HEK293T (cell line): Measurements from ENCODE around the gene SIM1.

ENCODE experiments used
- CTCF ChIA-PET: fragments of 350-600 bp; formaldehyde crosslinking; extraction: SDS; loops from one replicate; lab custom pipeline; 2021; ENCODE audit warnings: antibody characterized with exemption, inconsistent platforms; lab: Yijun Ruan, JAX
- POLR2A ChIA-PET: fragments of 350-600 bp; formaldehyde crosslinking; extraction: SDS; loops from one replicate; lab custom pipeline; 2020; ENCODE audit warnings: antibody characterized with exemption, inconsistent platforms; lab: Yijun Ruan, JAX
- DNase-seq: peaks from one replicate; pipeline ENCODE4 v3.0.0; 2012; ENCODE audit warnings: mixed read lengths; ENCODE audit errors: extremely low spot score
- ARNT ChIP-seq: fragments of 450-650 bp; IDR thresholded peaks from 2 replicates; pipeline ENCODE4 v1.6.1; 2017; ENCODE audit warnings: mild to moderate bottlenecking
- BHLHE40 ChIP-seq: fragments of 450-650 bp; IDR thresholded peaks from 2 replicates; pipeline ENCODE4 v1.6.1; 2016; ENCODE audit warnings: mild to moderate bottlenecking, moderate library complexity, borderline replicate concordance
- CTBP1 ChIP-seq: fragments of 450-650 bp; IDR thresholded peaks from 2 replicates; pipeline ENCODE4 v1.6.1; 2016; ENCODE audit warnings: borderline replicate concordance
- ELF4 ChIP-seq: fragments of 450-650 bp; IDR thresholded peaks from 2 replicates; pipeline ENCODE4 v1.6.1; 2017; ENCODE audit warnings: antibody characterized with exemption
- FOXA1 ChIP-seq: fragments of 450-650 bp; IDR thresholded peaks from 2 replicates; pipeline ENCODE4 v1.6.1; 2016; ENCODE audit warnings: mild to moderate bottlenecking
- FOXK2 ChIP-seq: fragments of 450-650 bp; IDR thresholded peaks from 2 replicates; pipeline ENCODE4 v1.6.1; 2016; ENCODE audit warnings: mild to moderate bottlenecking
- FOXM1 ChIP-seq: fragments of 450-650 bp; IDR thresholded peaks from 2 replicates; pipeline ENCODE4 v1.6.1; 2017; ENCODE audit warnings: mild to moderate bottlenecking, borderline replicate concordance
- HDGF ChIP-seq: fragments of 450-650 bp; IDR thresholded peaks from 2 replicates; pipeline ENCODE4 v1.6.1; 2017; ENCODE audit warnings: antibody characterized with exemption, borderline replicate concordance
- L3MBTL2 ChIP-seq: fragments of 450-650 bp; conservative IDR thresholded peaks from 2 replicates; pipeline ENCODE4 v1.6.1; 2016; ENCODE audit warnings: mild to moderate bottlenecking
- LEF1 ChIP-seq: fragments of 450-650 bp; IDR thresholded peaks from 2 replicates; pipeline ENCODE4 v1.6.1; 2017; ENCODE audit warnings: mild to moderate bottlenecking, borderline replicate concordance
- NFRKB ChIP-seq: fragments of 450-650 bp; IDR thresholded peaks from 2 replicates; pipeline ENCODE4 v1.6.1; 2016; ENCODE audit warnings: mild to moderate bottlenecking, moderate library complexity
- SP1 ChIP-seq: fragments of 450-650 bp; IDR thresholded peaks from 2 replicates; pipeline ENCODE4 v1.6.1; 2017
- SUZ12 ChIP-seq: fragments of 450-650 bp; IDR thresholded peaks from 2 replicates; pipeline ENCODE4 v1.6.1; 2016; ENCODE audit warnings: mild to moderate bottlenecking
- TARDBP ChIP-seq: fragments of 450-650 bp; IDR thresholded peaks from 2 replicates; pipeline ENCODE4 v1.6.1; 2016
- ZNF384 ChIP-seq: fragments of 450-650 bp; IDR thresholded peaks from 2 replicates; pipeline ENCODE4 v1.6.1; 2016
- TF ChIP-seq, protein P1 (sequence below): fragments of 450-650 bp; IDR thresholded peaks from 2 replicates; pipeline ENCODE4 v1.6.1; 2016

Gene SIM1

DNA sequence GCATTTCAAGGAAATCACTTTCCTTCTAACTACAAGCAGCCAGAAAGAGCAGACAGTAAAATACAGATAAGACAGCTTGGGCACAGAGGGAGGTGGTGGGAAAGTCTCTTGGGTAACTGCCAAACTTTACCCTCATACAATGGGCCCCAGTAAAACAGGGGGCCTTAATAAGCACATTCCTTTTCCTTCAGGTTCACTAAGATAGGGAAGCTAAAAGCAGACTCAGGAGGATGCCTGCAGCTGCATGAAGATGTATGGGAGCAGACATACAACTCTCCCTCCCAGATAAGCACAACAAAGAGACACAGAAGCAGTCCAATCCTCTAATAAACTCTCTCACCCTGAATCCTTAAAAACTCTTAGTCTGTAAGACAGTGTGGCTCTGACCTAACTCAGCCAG is 49.0 kb downstream of the SIM1 start:
- CTCF ChIA-PET, result interaction anchor here (0.9 kb wide), 1 partner anchor 45 kb away, joined by 3 read pairs; no protein-coding TSS in a partner anchor
- POLR2A ChIA-PET, result no interaction called here
- TF ChIP-seq LEF1 (no peak), BHLHE40 (no peak), ZNF384 (no peak), ELF4 (no peak), FOXK2 (no peak), CTBP1 (no peak), NFRKB (no peak), ARNT (no peak), TARDBP (no peak), SP1 (no peak), HDGF (no peak)
- TF ChIP-seq, protein P1, sequence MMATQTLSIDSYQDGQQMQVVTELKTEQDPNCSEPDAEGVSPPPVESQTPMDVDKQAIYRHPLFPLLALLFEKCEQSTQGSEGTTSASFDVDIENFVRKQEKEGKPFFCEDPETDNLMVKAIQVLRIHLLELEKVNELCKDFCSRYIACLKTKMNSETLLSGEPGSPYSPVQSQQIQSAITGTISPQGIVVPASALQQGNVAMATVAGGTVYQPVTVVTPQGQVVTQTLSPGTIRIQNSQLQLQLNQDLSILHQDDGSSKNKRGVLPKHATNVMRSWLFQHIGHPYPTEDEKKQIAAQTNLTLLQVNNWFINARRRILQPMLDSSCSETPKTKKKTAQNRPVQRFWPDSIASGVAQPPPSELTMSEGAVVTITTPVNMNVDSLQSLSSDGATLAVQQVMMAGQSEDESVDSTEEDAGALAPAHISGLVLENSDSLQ, result no peak
- DNase-seq, result no peak

DNA sequence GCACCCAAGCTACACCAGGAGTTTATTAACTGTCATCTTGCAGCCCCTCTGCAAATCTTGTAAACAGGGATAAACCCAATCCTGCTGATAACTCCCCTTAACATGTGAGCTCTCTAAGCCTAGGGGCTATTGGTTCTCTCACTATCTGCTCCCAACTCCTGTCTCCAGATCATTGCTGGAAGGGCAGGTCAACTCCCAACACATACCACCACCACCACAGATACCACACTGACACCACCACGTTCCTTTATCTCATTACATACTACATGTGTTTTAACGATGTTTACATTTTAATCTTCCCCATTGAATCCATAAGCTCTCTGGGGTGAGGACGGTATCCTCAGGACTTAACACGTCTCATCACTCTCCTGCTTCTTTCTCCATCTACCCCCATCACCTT is 51.8 kb downstream of the SIM1 start:
- ChIA-PET POLR2A (no interaction called here), CTCF (no interaction called here)
- no peak for TF ChIP-seq SUZ12
- TF ChIP-seq CTBP1, result no peak
- TF ChIP-seq ZNF384, result no peak
- no peak for TF ChIP-seq NFRKB
- no peak for DNase-seq

DNA sequence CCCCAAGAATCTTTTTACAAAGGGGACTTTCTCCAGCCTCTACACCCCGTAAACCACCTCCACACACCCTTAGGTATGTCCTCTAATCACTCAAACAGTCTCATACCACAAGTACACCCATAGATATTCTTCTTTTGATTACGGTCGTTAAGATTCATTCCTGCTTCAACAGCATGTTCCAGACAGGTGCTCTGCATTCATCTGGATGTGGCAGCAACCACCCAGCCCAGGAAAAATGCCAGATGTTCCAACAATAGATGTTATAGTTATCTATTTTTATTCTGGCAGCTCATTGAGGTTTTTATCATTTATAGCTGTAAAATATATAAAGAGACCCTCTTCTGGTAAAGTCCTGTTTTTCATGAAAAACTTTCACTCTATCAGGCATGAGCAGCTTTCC is 60.7 kb downstream of the SIM1 start:
- ChIA-PET POLR2A (no interaction called here), CTCF (no interaction called here)
- TF ChIP-seq ELF4 (no peak), FOXM1 (no peak), L3MBTL2 (no peak), BHLHE40 (no peak)
- no peak for DNase-seq

DNA sequence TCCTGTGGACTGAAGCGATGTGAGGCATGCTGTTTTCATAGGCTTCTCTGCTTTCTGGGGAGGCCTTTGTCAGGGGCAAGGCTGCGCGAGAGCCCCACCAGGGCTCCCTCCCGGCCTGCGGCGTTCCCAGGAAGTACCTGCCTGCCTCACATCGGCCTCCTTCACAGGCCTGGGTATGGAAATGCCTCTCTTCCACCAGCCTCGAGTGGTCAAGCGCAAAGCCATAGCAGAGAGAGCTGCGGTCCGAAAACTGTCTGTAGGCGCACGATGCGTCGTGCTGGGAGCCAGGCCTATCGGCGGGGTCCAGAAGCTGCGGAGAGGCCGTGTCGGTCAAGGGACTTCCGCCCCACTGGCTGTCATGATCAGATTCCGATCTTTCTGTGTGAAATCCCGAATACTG is 71.2 kb downstream of the SIM1 start:
- TF ChIP-seq CTBP1 (no peak), FOXA1 (no peak), TARDBP (no peak), ARNT (no peak), HDGF (no peak), BHLHE40 (no peak), LEF1 (no peak), FOXK2 (no peak), NFRKB (no peak), ZNF384 (no peak), FOXM1 (no peak), SP1 (no peak), SUZ12 (no peak), ELF4 (no peak)
- TF ChIP-seq, protein P1, result no peak
- DNase-seq, result no peak
- POLR2A ChIA-PET, result no interaction called here
- CTCF ChIA-PET, result no interaction called here

DNA sequence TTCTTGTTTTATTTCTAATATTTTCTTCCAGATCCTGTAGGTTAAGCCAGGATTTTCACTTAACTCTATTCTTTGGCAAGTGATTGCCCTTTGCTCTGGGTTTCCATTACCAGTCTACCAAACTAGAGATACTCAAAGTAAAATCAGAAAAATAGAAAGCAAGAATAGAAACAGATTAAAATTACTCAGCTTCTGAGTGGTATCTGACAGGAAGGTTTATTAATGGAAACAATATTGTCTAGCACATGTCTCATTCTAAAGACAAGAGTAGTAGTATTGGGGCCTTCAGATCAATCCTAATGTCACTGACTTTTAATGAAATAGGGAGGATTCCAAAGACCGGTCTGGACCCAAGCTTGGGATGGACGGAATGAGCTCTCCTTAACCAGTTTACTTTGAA is 72.3 kb downstream of the SIM1 start:
- no peak for DNase-seq
- POLR2A ChIA-PET, result no interaction called here
- CTCF ChIA-PET, result no interaction called here
- TF ChIP-seq TARDBP (no peak), FOXA1 (no peak), ELF4 (no peak), CTBP1 (no peak), ZNF384 (no peak)

DNA sequence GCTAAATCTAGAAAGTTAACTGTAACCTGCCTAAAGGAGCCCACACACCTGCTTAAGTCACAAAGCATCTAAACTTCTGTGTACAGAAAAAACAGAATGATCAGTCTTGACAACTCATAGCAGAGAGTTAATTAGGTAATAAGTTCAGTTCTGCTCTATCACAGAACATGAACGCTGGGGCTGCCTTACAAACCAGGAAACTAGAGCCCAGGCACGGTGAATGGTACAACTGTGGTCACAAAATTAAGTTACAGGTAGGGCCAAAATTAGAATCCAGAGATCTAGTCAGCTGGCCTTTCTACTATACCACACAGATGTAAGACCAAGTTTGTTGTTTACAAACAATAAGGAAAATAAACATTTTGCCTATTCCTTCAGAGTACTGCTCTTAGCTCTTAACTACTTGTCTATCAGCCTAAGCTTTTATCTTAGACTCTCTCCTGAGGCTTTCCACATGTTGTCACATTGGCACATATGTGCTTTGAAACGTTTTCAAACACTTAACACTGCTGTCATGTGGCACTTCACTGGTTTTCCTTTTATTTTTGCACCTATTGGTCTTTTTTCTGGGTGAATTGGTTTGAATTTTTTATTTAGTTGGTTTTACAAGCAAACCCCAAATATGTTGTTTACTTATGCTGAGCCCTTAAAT is 75.7 kb downstream of the SIM1 start:
- POLR2A ChIA-PET, result no interaction called here
- no peak for TF ChIP-seq LEF1
- no peak for TF ChIP-seq ELF4
- CTCF ChIA-PET, result no interaction called here
- DNase-seq, result no peak

DNA sequence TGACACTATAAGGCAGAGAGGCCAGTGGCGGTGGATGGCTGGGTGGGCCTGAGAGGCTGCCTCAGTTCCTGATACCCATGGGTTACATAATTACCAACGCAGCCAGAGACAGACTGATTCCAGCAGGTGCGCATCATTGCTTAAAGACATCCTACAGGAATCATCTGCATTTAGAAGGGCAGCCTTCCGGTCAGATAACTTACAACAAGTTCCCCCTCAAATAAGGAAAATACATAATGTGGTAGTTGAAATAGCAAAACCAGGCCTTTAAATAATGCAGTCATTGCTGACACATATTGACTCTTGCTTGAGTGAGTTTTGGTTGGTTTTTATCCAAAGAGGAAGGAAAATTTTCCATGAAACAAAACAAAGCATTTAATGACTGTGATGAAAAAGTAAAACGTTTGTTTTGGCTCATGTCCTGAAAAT is 81.9 kb downstream of the SIM1 start:
- POLR2A ChIA-PET, result no interaction called here

More for the DNA sequence above, 81.9 kb downstream of the SIM1 start:
- CTCF ChIA-PET, result no interaction called here
- no peak for DNase-seq
- TF ChIP-seq TARDBP, result no peak
- TF ChIP-seq HDGF, result no peak
- no peak for TF ChIP-seq ARNT
- no peak for TF ChIP-seq FOXK2
- TF ChIP-seq ZNF384, result no peak
- TF ChIP-seq SUZ12, result no peak
- TF ChIP-seq FOXM1, result no peak
- TF ChIP-seq BHLHE40, result no peak
- TF ChIP-seq ELF4, result no peak
- TF ChIP-seq, protein P1, result no peak
